KMS-11 (cell line): Measurements from ENCODE around the gene MYD88.

ENCODE experiments used
- H2AFZ ChIP-seq: fragments of 200-600 bp; sonication (generic); 2 replicates; pipeline ENCODE4 v1.6.1; 2016; ENCODE audit warnings: antibody characterized with exemption, mixed run types, low read depth
- H3K27ac ChIP-seq: fragments of 200-600 bp; sonication (generic); 2 replicates; pipeline ENCODE4 v1.6.1; 2016; ENCODE audit warnings: mild to moderate bottlenecking, mixed run types
- H3K27me3 ChIP-seq: fragments of 200-600 bp; sonication (generic); 2 replicates; pipeline ENCODE4 v1.6.1; 2017; ENCODE audit warnings: mild to moderate bottlenecking, low read depth, mixed run types, moderate library complexity; ENCODE audit not compliant: insufficient read depth
- H3K36me3 ChIP-seq: fragments of 200-600 bp; sonication (generic); 2 replicates; pipeline ENCODE4 v1.6.1; 2017; ENCODE audit warnings: mild to moderate bottlenecking, mixed run types; ENCODE audit not compliant: insufficient read depth
- H3K4me1 ChIP-seq: fragments of 200-600 bp; sonication (generic); 2 replicates; pipeline ENCODE4 v1.6.1; 2016; ENCODE audit warnings: mild to moderate bottlenecking, low read depth, mixed run types; ENCODE audit not compliant: poor library complexity, severe bottlenecking
- H3K4me2 ChIP-seq: fragments of 200-600 bp; sonication (generic); 2 replicates; pipeline ENCODE4 v1.7.0; 2016; ENCODE audit warnings: mild to moderate bottlenecking, mixed run types
- H3K4me3 ChIP-seq: fragments of 200-600 bp; sonication (generic); IDR thresholded peaks from 2 replicates; pipeline ENCODE4 v1.6.1; 2017; ENCODE audit warnings: low read depth, low read length, mixed read lengths; ENCODE audit not compliant: insufficient read depth
- H3K79me2 ChIP-seq: fragments of 200-600 bp; sonication (generic); 2 replicates; pipeline ENCODE4 v1.6.1; 2016; ENCODE audit warnings: low read depth, mixed run types; ENCODE audit not compliant: insufficient read depth
- H3K9ac ChIP-seq: fragments of 200-600 bp; sonication (generic); 2 replicates; pipeline ENCODE4 v1.6.1; 2016; ENCODE audit warnings: mild to moderate bottlenecking, mixed run types
- H4K20me1 ChIP-seq: fragments of 200-600 bp; sonication (generic); 2 replicates; pipeline ENCODE4 v1.6.1; 2016; ENCODE audit warnings: mild to moderate bottlenecking, mixed run types; ENCODE audit not compliant: insufficient read depth
- CTCF ChIP-seq: fragments of 200-600 bp; sonication (generic); conservative IDR thresholded peaks from 2 replicates; pipeline ENCODE4 v1.6.1; 2017; ENCODE audit warnings: low read depth, mild to moderate bottlenecking, antibody characterized with exemption, low read length, moderate library complexity, mixed read lengths

MYD88 gene

GRCh38 chr3:38149708-38150107, 11.2 kb downstream of the MYD88 start:
- H3K27me3 ChIP-seq: no peaks in the 10 kb centered on the region
- no peaks in the 10 kb centered on the region for H4K20me1 ChIP-seq
- no peak overlapping the region for H3K4me2 ChIP-seq
- H3K9ac ChIP-seq: no peak overlapping the region
- H3K4me3 ChIP-seq: no peak overlapping the region
- no peak for TF ChIP-seq CTCF
- H3K27ac ChIP-seq: no peak overlapping the region
- H3K36me3 ChIP-seq: no peaks in the 10 kb centered on the region
- no peaks in the 10 kb centered on the region for H3K79me2 ChIP-seq
- H3K4me1 ChIP-seq: no peaks in the 10 kb centered on the region
- H2AFZ ChIP-seq: no peak overlapping the region

- no peak overlapping the region for H2AFZ ChIP-seq
- no peak for TF ChIP-seq CTCF
These were observed 12.5 kb downstream of the MYD88 start for GRCh38 chr3:38150780-38151528.

GRCh38 chr3:38151667-38152265, 13.3 kb downstream of the MYD88 start:
- H2AFZ ChIP-seq: no peak overlapping the region
- H4K20me1 ChIP-seq: no peaks in the 10 kb centered on the region
- H3K27me3 ChIP-seq: no peaks in the 10 kb centered on the region
- no peak overlapping the region for H3K9ac ChIP-seq
- H3K4me3 ChIP-seq: no peak overlapping the region
- no peaks in the 10 kb centered on the region for H3K4me1 ChIP-seq
- H3K27ac ChIP-seq: no peak overlapping the region
- H3K36me3 ChIP-seq: no peaks in the 10 kb centered on the region
- H3K4me2 ChIP-seq: no peak overlapping the region
- no peak for TF ChIP-seq CTCF
- no peaks in the 10 kb centered on the region for H3K79me2 ChIP-seq

More at GRCh38 chr3:38150780-38151528, 12.5 kb downstream of the MYD88 start:
- no peaks in the 10 kb centered on the region for H3K79me2 ChIP-seq
- H3K4me2 ChIP-seq: no peak overlapping the region
- no peak overlapping the region for H3K27ac ChIP-seq
- H4K20me1 ChIP-seq: no peaks in the 10 kb centered on the region
- H3K27me3 ChIP-seq: no peaks in the 10 kb centered on the region
- no peaks in the 10 kb centered on the region for H3K36me3 ChIP-seq
- no peak overlapping the region for H3K4me3 ChIP-seq
- H3K4me1 ChIP-seq: no peaks in the 10 kb centered on the region
- no peak overlapping the region for H3K9ac ChIP-seq

- no peak for TF ChIP-seq CTCF
- Histone ChIP-seq H3K4me2 (no peak overlapping the region), H3K36me3 (no peaks in the 10 kb centered on the region), H3K27me3 (no peaks in the 10 kb centered on the region), H3K9ac (no peak overlapping the region), H3K27ac (no peak overlapping the region), H2AFZ (no peak overlapping the region), H3K4me3 (no peak overlapping the region), H3K79me2 (no peaks in the 10 kb centered on the region), H3K4me1 (no peaks in the 10 kb centered on the region), H4K20me1 (no peaks in the 10 kb centered on the region)
These were observed 14.1 kb downstream of the MYD88 start for GRCh38 chr3:38152609-38153008.
